GM18907 (cell line): ENCODE measurements around the gene B4GALT5.
"Not testable (repeated sequence)": the region's sequence is repeated elsewhere in the genome, so short reads cannot be mapped to it uniquely, and the experiment has no call there.

Source experiments
- ATAC-seq: cut with Tn5 transposase; IDR thresholded peaks from one replicate; pipeline ENCODE4 v1.9.1; 2021; ENCODE audit warnings: mild to moderate bottlenecking, moderate library complexity; ENCODE audit not compliant: unreplicated experiment

B4GALT5 gene

GRCh38 chr20:49631061-49631716 is 82.5 kb downstream of the B4GALT5 start:
- ATAC-seq, result peak; percentile 37

GRCh38 chr20:49630396-49630951 is 83.2 kb downstream of the B4GALT5 start:
- peak; percentile 75 for ATAC-seq

- no peak for ATAC-seq
Measured at GRCh38 chr20:49629606-49630005, 84.1 kb downstream of the B4GALT5 start.

GRCh38 chr20:49628280-49628679 is 85.4 kb downstream of the B4GALT5 start:
- ATAC-seq, result not testable (repeated sequence)

- ATAC-seq, result no peak
Measured at GRCh38 chr20:49627329-49627761, 86.3 kb downstream of the B4GALT5 start.

- not testable (repeated sequence) for ATAC-seq
Measured at GRCh38 chr20:49624988-49625387, 88.7 kb downstream of the B4GALT5 start.

GRCh38 chr20:49624317-49624716 is 89.4 kb downstream of the B4GALT5 start:
- no peak for ATAC-seq

- no peak for ATAC-seq
Measured at GRCh38 chr20:49622243-49622642, 91.4 kb downstream of the B4GALT5 start.

GRCh38 chr20:49620364-49621240 is 93.1 kb downstream of the B4GALT5 start:
- ATAC-seq, result peak; percentile 84

GRCh38 chr20:49619113-49620048 is 94.3 kb downstream of the B4GALT5 start:
- ATAC-seq, result no peak

- ATAC-seq, result no peak
Measured at GRCh38 chr20:49618289-49618688, 95.4 kb downstream of the B4GALT5 start.

- ATAC-seq, result not testable (repeated sequence)
Measured at GRCh38 chr20:49617394-49617793, 96.3 kb downstream of the B4GALT5 start.

- no peak for ATAC-seq
Measured at GRCh38 chr20:49616154-49617007, 97.3 kb downstream of the B4GALT5 start.

GRCh38 chr20:49615401-49616153 is 98.1 kb downstream of the B4GALT5 start:
- ATAC-seq, result no peak

- not testable (repeated sequence) for ATAC-seq
Measured at GRCh38 chr20:49615051-49615400, 98.7 kb downstream of the B4GALT5 start.

- ATAC-seq, result no peak
Measured at GRCh38 chr20:49614338-49615050, 99.2 kb downstream of the B4GALT5 start.

- no peak for ATAC-seq
Measured at GRCh38 chr20:49612127-49612738, 101.4 kb downstream of the B4GALT5 start.

- ATAC-seq, result not testable (repeated sequence)
Measured at GRCh38 chr20:49611539-49612126, 102.0 kb downstream of the B4GALT5 start.
